ENCODE results near the gene FAM120A. TPM values are rescaled to one million over a fixed set of nuclear protein-coding genes. Genes with fewer than 3 reads are reported as not detected.
A peak's percentile ranks its signal among the peaks of the same experiment; 100 is the strongest.

FAM120A gene
- total RNA-seq, 1 donor from 2014 or later: 107 TPM

DNA sequence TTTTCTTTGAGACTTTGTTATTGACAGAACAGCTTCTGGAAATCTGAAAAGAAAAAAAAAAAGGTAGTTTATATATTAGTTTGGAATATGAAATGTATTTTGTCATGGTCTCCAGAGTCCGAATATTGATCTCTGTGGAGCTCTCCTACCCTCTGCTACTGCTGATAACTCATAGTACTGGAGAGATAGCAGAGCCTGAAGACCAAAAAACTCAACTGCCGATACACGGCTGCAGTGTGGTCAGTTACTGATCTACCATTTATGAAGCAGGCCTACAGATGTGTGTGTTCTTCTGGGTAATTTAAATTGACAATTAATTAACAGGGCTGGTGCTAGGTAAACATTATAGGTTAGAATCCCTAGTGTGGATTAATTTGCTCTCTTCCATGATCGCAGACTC, 3.8 kb upstream of the FAM120A start:
- ATAC-seq (ENCODE audit: low read depth) (no peak), DNase-seq (no peak)
- no peak overlapping the region for H3K27ac Mint-ChIP-seq
- H3K4me1 Mint-ChIP-seq: peaks cover 10% of the 10 kb centered on the region
- no peaks in the 10 kb centered on the region for H3K9me3 Mint-ChIP-seq
- H3K36me3 Mint-ChIP-seq (ENCODE audit: low read depth): peaks cover 40% of the 10 kb centered on the region
- ChIA-PET POLR2A (interaction anchor here (0.6 kb wide), 1 partner anchor 1751 kb away, joined by 3 read pairs; no protein-coding TSS in a partner anchor), CTCF (interaction anchor here (0.9 kb wide), 1 partner anchor 345 kb away, joined by 4 read pairs; no protein-coding TSS in a partner anchor)
- H3K4me3 Mint-ChIP-seq: no peak overlapping the region
- no peak for TF ChIP-seq CTCF (IDR thresholded peaks at IDR 0.05)
- no peaks in the 10 kb centered on the region for H3K27me3 Mint-ChIP-seq
- intact Hi-C loops (cut with micrococcal nuclease): no loop called here

DNA sequence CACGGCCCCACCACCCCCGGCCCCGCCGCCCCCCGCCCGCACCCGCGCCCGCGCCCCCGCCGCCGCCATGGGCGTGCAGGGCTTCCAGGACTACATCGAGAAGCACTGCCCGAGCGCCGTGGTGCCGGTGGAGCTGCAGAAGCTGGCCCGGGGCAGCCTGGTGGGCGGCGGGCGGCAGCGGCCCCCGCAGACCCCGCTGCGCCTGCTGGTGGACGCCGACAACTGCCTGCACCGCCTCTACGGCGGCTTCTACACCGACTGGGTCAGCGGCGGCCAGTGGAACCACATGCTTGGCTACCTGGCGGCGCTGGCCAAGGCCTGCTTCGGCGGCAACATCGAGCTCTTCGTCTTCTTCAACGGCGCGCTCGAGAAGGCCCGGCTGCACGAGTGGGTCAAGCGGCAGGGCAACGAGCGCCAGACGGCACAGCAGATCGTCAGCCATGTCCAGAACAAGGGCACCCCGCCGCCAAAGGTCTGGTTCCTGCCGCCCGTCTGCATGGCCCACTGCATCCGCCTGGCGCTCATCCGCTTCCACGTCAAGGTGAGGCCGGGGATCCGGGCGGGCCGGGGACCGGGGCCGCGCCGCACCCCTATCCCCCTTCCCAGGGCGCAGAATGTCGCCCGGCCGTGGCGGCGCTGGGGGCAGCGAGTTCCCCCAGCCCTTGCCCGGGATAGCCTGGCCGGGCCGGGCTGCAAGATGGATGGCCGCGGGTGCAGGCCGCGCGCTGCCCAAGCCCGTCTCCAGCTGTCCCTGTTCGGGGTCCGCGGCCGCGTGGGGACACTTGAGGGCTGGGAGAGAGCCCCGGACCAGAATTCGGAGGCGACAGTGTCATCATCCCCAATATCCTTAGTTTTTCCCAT, 594 bp downstream of the FAM120A start:
- intact Hi-C loops (cut with micrococcal nuclease): loop anchor here (2.0 to 10.0 kb wide), 9 partner anchors 13 to 1337 kb away; partner anchors contain the start of genes BICD2, CARD19, NINJ1 and SPTLC1
- Mint-ChIP-seq H3K27me3 (no peaks in the 10 kb centered on the region), H3K27ac (peak overlapping the region; percentile 97), H3K36me3 (ENCODE audit: low read depth) (peaks cover 28% of the 10 kb centered on the region), H3K4me1 (peaks cover 47% of the 10 kb centered on the region), H3K4me3 (peak overlapping the region; percentile 96), H3K9me3 (no peaks in the 10 kb centered on the region)
- ATAC-seq (ENCODE audit: low read depth): peak; percentile 5
- ChIA-PET POLR2A (interaction anchor here (1.1 to 4.7 kb wide), 4 partner anchors 8 to 343 kb away, joined by 3 to 38 read pairs (median 4); no protein-coding TSS in a partner anchor), CTCF (no interaction called here)
- TF ChIP-seq CTCF (IDR thresholded peaks at IDR 0.05): no peak
- DNase-seq: peak; percentile 40

DNA sequence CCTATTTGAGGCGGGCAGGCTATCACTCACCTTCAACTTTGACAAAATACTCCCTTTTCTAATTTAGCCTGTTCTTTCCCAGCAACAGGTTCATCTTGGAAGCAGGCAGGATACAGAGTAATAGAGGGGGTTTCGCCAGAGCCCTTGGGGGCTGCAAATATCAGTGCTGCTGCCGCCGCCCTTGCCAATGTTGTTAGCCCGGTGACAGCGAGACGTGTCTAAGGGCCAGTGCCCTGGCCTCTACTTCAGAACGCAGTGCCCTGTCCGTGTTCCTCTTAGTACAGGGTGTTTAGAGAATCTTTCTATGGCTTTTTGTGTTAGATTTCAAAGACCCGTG, 1.2 kb downstream of the FAM120A start:
- no peak for ATAC-seq (ENCODE audit: low read depth)
- intact Hi-C loops (cut with micrococcal nuclease): loop anchor here (1.0 to 10.0 kb wide), 9 partner anchors 52 to 1338 kb away; partner anchors contain the start of genes BICD2, CARD19, NINJ1 and SPTLC1

DNA sequence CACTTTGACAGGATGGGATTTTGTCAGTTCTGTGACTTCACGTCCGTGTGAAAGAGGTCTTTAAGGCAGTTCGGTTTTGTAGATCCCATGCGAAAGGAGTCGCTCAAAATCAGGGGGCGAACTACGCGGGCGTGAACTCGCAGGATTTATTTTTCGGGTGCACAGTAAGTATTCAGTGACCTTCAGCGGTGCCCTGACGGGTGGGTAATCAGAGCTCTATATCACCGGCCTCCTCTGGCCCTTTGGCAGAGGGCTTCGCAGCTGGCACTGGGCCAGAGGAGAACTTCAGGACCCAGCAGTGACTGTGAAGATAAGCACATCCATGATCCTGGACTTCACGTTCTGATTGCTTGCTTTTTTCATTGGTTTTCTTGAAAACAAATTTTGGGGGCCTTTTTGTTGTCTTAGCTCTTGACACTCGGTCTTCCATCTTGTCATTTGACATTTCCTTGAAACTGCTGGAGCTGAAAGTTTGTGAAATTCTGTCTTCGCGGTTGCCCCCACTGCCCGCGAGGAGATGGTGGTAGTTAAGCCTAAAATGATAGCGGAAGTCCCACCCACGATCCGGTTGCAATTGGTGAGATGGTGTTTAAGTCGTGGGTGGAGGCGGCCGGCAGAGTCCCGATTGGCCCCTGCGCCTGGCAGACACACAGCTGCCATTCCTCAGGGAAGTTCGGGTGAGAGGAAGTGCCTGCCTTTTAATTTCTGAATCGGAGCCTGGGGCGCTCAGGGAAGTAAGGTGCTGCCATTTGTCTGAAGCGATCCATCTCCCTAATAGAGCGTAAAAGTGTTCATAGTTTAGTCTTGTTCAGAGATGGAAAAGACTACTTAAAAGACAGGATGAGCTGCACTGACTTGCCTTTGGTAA, 1.8 kb downstream of the FAM120A start, which contains the start of gene FAM120AOS:
TSS of gene FAM120AOS (minus strand) at position 535 of the 868 bp plus-strand sequence. CDS start 872 bp downstream, outside the sequence.
- CTCF ChIA-PET: interaction anchor here (0.8 to 2.0 kb wide), 5 partner anchors 10 to 344 kb away, joined by 3 to 7 read pairs (median 4); no protein-coding TSS in a partner anchor

More for the DNA sequence above, 1.2 kb downstream of the FAM120A start:
- no peak for TF ChIP-seq CTCF (IDR thresholded peaks at IDR 0.05)
- no peak for DNase-seq
- ChIA-PET CTCF (interaction anchor here (2.0 kb wide), 1 partner anchor 114 kb away, joined by 6 read pairs; no protein-coding TSS in a partner anchor), POLR2A (interaction anchor here (0.6 to 4.7 kb wide), 9 partner anchors 8 to 782 kb away, joined by 3 to 47 read pairs (median 5); partner anchors contain the start of genes IPPK and NINJ1)
- H3K9me3 Mint-ChIP-seq: no peaks in the 10 kb centered on the region
- peak overlapping the region; percentile 96 for H3K4me3 Mint-ChIP-seq
- H3K4me1 Mint-ChIP-seq: peaks cover 50% of the 10 kb centered on the region
- peak overlapping the region; percentile 97 for H3K27ac Mint-ChIP-seq
- peaks cover 24% of the 10 kb centered on the region for H3K36me3 Mint-ChIP-seq (ENCODE audit: low read depth)
- H3K27me3 Mint-ChIP-seq: no peaks in the 10 kb centered on the region

More for the DNA sequence above, 1.8 kb downstream of the FAM120A start, which contains the start of gene FAM120AOS:
- TF ChIP-seq CTCF (IDR thresholded peaks at IDR 0.05): no peak
- H3K4me3 Mint-ChIP-seq: peak within 1 kb of the TSS; percentile 96
- no peaks in the 10 kb centered on the region for H3K27me3 Mint-ChIP-seq
- intact Hi-C loops (cut with micrococcal nuclease): loop anchor here (1.0 to 10.0 kb wide), 9 partner anchors 52 to 1338 kb away; partner anchors contain the start of genes BICD2, CARD19, NINJ1 and SPTLC1
- ATAC-seq (ENCODE audit: low read depth): peak; percentile 74
- H3K36me3 Mint-ChIP-seq (ENCODE audit: low read depth): peaks cover 21% of the 10 kb centered on the region
- POLR2A ChIA-PET: interaction anchor here (0.6 to 4.7 kb wide), 12 partner anchors 9 to 783 kb away, joined by 3 to 47 read pairs (median 4); partner anchors contain the start of genes IPPK and NINJ1
- DNase-seq: peak; percentile 68
- H3K9me3 Mint-ChIP-seq: no peaks in the 10 kb centered on the region
- H3K4me1 Mint-ChIP-seq: peaks cover 56% of the 10 kb centered on the region
- H3K27ac Mint-ChIP-seq: peak within 1 kb of the TSS; percentile 97
